ENCODE results near the gene GMPR2.

Gene GMPR2

GRCh38 chr14:24254630-24255392 lies 22.1 kb downstream of the GMPR2 start:
- DNase-seq: no peak

DNA sequence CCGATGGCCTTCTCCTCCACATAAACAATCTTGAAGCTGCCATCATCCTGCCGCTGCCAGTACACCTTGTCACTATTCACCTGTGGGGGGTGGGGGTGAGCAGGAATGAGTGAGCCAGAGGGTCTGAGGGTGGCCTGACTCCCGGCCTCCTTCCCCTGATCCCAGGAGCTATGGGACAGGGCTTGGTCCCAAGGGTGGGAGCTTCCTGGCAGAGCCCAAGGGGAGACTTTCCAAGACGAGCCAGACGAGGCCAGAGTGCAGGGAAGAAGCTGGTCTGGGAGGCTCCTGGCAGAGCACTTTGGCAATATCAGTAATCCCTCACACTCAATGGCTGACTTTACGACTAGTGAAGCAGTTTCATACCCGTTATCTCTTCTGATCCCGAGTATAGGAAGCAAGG lies 22.7 kb downstream of the GMPR2 start:
- DNase-seq: no peak

- DNase-seq: no peak
These were observed 23.4 kb downstream of the GMPR2 start for GRCh38 chr14:24255931-24256711.

DNA sequence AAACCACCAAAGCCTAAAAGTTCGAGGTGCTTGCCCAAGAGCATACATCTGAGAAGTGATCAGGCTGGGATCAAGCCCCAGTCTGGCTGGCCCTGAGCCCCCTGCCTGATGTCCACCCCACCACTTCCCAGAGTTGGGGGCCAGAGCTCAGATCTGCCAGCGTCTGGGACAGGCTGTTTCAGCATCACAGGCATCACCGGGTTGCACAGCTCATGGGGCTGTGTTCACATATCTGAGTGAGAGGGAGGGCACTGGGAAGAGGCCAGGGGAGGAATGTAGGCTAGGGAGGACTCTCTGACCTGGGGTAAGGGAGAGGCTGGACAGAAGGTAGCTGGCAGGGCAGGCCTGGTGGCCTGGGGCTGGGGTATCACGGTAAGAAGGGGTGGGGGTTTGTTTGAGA lies 24.2 kb downstream of the GMPR2 start:
- no peak for DNase-seq

GRCh38 chr14:24258119-24258518 lies 25.4 kb downstream of the GMPR2 start:
- no peak for DNase-seq

- no peak for DNase-seq
These were observed 26.0 kb downstream of the GMPR2 start for GRCh38 chr14:24258548-24259265.

DNA sequence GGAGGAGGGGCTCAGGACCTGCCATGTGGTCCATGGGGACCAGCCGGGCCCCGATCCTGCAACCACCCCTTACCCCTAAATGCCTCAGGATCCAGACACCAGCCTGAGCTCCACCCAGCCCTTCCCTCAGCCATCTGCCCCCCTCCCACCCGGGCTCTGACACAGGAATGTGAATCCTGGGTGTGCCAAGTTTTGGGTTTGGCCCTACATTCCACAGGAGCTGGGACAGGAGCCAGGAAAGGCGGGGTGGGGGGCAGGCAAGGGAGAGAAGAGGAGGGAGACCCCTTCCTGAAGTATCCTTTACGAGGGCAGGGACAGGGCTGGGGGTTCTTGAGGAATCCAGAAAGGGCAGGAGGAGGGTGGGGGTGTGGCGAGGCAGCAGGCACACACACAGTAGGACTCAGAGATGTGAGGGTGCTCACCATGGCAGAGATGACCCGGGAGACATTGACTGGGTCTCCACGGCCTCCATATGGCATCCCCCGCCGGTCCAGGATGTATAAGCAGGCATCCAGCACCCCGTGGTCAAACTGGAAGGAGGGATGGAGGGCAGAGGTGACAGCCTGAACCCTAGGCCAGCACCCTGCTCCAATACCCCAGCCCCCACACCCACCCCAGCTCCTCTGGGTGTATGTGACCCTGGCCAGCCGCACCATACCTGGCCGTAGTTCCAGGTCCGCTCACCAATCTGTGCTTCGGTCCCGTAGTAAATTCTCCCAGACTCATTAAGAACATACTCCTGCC lies 26.7 kb downstream of the GMPR2 start:
- no peak for DNase-seq

- DNase-seq: no peak
These were observed 27.5 kb downstream of the GMPR2 start for GRCh38 chr14:24260026-24260779.

- no peak for DNase-seq
These were observed 28.0 kb downstream of the GMPR2 start for GRCh38 chr14:24260780-24261157.

DNA sequence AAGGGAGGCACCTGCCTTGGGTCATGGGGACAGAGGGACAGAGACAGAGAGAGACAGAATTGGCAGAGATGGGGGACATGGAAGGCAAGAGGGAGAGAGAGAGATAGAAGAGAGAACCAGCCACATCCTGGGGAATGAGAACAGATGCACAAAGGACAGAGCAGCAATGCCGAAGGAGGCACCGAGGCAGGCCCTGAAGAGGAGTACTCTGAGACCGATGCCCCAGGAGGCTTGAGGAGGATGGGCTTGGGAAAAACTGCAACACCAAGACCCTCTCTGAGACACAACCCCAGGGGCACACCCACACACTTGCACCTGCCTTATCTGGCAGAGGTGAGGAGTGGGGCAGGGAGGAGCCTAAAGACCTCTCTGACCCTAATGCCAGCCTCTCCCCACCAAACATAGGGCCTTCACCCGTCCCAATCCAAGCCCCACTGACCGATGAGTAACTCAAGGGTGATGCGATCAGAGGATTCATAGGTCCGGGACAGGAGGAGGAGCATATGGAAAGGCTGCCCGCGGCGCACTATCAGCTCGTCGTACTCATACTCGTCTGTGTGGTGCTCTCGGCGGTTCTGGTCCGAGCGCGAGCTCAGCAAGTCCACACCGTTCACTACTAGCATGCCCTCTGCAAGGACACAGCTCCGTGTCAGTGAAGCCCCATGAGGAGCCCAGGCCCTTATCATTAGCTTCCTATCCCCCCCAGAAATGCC lies 28.7 kb downstream of the GMPR2 start:
- DNase-seq: no peak

GRCh38 chr14:24261969-24262327 lies 29.2 kb downstream of the GMPR2 start:
- no peak for DNase-seq

- no peak for DNase-seq
These were observed 30.3 kb downstream of the GMPR2 start, which contains the start of gene TGM1 for GRCh38 chr14:24262821-24263733. TGM1 (minus strand) TSS chr14:24263177; CDS start chr14:24262352, 825 bp downstream.

GRCh38 chr14:24263848-24264247 lies 31.1 kb downstream of the GMPR2 start:
- DNase-seq: no peak

DNA sequence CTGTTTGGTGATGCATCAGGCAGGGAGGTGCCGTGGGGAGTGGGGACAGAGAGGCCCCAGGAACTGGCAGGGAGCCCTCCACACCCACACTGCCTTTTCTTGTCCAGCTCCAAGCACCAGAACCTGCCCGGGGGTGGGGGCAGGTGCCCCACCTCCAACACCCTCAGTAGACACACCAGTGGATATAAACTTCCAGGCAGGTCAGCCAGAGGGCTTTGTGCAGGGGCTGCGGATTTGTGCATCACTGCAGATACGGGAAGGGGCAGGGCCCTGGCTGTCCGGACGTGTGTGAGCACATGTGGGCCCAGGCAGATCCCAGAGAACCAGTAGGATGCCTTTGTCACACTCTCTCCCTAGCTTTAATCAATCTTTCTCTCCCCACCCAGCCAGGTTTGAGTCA lies 31.6 kb downstream of the GMPR2 start:
- DNase-seq: no peak

GRCh38 chr14:24266344-24267244 lies 33.9 kb downstream of the GMPR2 start:
- no peak for DNase-seq

- no peak for DNase-seq
These were observed 34.8 kb downstream of the GMPR2 start for GRCh38 chr14:24267516-24267915.

- no peak for DNase-seq
These were observed 35.5 kb downstream of the GMPR2 start for GRCh38 chr14:24268225-24268624.

GRCh38 chr14:24269368-24269767 lies 36.6 kb downstream of the GMPR2 start:
- DNase-seq: no peak

- DNase-seq: no peak
These were observed 37.3 kb downstream of the GMPR2 start for GRCh38 chr14:24269910-24270536.

All from T1000 (cell line).